Measurements from ENCODE around the gene MED13L.

Gene MED13L

DNA sequence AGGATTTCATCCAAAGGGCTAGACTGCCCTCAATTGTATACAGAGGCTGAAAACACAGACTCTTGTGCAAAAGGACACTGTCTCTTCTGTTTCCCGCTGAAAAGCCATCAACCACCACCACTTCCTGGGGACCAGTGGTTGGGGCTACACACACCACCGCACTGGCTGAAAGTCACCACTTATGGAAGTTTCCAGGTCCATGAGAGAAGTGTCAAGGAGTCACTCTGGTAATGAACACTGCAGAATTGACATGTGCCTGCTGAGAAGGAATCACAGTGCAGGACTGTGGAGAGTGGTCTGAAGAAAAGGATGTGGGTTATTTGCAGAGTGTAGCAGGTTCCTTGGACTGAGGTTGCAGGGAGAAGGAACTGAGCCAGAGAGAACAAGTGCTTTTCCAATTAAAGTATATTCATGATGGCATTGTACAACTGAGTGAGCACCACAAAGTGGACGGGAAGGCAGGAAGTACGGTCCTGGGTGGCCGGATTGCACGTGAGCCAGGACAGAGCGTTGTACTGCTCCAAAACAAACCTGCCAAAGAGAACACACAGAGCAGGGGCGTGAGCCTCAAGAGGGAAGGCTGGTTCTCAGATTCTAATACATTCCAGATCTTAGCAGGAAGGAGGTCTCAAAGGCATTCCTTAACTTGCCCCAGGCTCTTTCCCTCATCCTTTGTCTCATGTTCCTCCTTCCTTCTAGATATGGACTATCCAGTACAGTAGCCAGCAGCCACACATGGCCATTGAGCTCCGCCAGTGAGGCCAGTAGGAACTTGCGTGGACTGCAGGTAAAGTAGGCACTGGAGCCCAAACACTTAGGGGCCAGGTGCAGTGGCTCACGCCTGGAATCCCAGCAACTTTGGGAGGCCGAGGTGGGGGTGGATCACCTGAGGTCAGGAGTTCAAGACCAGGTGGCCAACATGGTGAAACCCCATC, 316.4 kb downstream of the MED13L start:
- DNase-seq = no peak

- DNase-seq = no peak
Observed at GRCh38 chr12:115957686-115958290, 319.7 kb downstream of the MED13L start.

- no peak for DNase-seq
Observed at GRCh38 chr12:115956659-115957058, 320.8 kb downstream of the MED13L start.

DNA sequence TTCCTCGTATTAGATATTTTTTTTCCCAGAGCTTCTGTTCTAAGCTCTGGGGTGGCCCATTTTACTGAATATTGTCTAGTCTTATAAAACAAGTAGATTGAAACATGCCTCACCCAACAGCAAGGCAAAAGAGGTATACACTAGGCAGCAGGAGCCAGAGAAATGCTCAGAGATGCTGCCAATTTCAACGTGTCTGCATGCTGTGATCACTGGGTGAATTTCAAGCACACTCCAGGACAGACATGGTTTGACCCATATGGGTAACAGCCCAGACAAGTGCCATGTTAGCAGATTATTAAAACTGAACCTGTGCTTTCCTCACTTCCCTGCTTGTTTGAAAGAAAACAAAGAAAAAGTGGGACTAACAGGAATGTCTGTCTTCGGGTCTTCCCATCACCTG, 321.3 kb downstream of the MED13L start:
- DNase-seq = no peak

- DNase-seq = no peak
Observed at GRCh38 chr12:115953450-115953849, 324.0 kb downstream of the MED13L start.

GRCh38 chr12:115953031-115953430, 324.5 kb downstream of the MED13L start:
- no peak for DNase-seq

DNA sequence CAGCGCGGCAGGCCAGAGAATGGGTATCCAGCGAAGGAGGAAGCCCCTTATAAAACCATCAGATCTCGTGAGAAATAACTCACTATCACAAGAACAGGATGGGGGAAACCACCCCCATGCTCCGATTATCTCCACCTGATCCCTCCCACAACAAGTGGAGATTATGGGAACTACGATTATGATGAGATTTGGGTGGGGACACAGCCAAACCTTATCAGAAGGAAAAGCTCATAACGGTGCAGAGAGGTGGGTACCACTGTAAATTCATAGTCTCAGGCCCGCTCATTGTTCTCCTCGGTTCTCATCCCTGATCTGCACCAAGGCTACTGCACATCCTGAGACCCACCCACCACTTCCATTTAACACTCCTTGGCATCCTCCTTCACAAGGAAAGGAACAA, 326.5 kb downstream of the MED13L start:
- no peak for DNase-seq

DNA sequence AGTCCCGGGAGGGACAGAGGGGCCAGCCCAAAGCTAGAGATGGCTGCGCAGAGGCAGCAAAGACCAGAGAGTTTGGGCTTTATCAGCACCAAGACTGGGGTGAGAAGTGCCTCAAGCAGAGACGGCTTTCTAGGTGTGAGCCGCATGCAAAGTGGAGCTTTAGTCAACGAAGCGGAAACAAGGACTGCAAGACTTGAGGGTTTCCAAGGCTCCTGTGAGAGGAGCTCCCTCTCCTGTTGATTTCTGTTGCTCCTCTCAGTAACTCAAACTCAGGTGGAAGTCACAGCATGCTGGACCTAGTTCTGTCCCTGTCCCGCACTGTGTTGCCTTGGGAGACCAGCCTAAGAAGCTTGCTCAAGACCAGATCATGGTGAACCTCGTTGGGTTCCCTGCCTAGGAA, 327.8 kb downstream of the MED13L start:
- DNase-seq = no peak

GRCh38 chr12:115947696-115948062, 329.8 kb downstream of the MED13L start:
- no peak for DNase-seq

GRCh38 chr12:115946867-115947695, 330.4 kb downstream of the MED13L start:
- no peak for DNase-seq

GRCh38 chr12:115946092-115946491, 331.4 kb downstream of the MED13L start:
- no peak for DNase-seq

DNA sequence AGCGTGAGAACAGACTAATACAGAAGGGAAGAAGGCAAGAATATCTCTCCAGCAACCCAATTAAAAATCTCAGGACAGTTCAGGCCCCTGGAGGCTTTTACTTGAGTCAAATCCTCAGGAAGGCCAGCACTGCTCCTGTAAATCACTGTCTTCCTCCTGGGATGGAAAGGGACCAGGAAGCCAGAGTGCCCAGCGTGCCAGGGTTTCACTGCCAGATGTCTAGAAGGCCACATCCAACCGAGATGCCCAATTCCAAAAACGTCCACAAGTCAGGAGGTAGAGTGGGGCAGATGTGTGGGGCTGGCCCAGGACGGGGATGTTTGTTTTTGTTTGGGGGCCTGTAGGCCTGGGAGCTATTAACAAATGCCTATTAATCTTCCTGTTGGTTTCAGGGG, 332.0 kb downstream of the MED13L start:
- DNase-seq = no peak

- no peak for DNase-seq
Observed at GRCh38 chr12:115944837-115945490, 332.5 kb downstream of the MED13L start.

DNA sequence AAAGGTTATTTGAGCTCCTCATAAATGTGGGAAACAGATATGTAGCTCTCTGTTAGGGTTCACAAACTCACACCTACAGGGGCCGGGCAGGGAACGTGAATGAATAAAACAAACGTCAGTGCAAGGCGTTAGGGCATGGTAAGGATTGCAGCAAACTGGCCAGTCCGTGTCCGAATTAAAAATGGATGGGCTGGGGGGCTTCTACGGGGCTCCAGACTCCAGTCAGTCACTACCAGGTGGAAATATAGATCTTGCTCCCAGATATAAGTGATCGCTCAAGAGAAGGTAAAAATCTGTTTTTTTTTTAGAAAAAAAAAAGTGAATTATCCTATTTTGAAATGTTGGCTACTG, 333.1 kb downstream of the MED13L start:
- no peak for DNase-seq

DNA sequence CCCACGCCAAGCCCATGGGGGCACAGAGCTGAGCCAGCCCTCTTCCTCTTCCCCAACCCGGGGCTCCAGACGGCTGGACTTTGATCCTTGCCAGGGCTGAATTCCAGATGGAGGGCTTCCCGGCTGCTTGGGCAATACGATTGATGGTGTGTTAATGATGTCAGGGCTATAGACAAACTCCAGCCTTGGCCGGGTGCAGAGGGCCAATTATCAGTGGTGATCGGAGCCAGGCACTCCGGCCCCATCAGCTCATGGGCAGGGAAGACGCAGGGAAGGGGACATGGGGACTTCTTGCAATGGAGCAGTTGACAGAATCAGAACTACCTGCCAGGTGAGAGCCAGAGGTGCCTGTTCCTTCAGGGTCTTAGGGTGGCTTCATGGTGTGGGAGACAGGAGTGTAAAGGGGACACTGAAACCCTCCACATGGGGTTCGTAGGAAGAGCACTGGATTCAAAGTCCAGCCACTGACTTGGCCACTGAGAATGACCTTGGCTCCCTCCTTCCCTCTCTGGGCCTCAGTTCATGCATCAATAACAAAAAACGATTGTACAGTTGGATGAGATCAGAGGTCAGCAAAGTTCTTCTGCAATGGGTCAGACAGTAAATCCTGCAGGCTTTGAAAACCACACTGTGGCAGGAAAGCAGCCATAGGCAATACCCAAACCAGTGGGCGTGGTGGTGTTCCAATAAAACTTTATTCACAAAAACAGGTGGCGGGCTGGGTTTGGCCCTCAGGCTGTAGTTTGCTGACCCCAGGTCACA, 333.7 kb downstream of the MED13L start:
- DNase-seq = no peak

DNA sequence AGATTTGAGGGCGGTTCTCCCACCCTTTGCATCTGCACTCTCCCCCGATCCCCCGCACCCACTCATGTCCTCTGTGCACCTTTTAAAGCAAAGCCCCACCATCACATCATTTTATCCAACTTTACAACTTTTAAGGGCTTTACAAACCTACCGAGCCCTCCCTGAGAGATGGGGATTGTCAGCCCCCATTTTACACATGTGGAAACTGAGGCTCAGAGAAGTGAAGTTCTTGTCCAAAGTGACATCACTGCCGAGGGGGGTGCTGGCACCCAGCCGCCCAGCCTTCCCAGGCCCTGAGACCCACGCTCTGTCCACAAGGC, 334.2 kb downstream of the MED13L start:
- DNase-seq = no peak

DNA sequence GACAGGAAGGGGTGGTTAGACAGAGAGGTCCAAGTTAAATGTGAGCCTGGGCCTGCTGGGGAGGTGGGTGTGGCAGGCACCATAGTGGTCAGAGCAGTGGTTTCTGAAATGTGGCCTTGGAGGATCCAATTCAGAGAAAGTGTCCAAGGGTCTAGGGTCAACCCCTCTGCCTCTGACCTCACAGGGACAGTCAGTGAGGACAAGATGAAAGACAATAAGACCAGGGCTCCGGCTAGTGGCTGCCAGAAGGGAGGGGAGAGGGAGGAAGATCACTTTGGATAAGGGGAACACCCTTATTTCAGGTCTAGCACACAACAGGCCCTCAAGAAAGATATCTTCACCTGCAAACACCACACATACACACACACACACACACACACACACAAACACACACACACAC, 335.1 kb downstream of the MED13L start:
- no peak for DNase-seq

GRCh38 chr12:115941362-115941761, 336.1 kb downstream of the MED13L start:
- no peak for DNase-seq

DNA sequence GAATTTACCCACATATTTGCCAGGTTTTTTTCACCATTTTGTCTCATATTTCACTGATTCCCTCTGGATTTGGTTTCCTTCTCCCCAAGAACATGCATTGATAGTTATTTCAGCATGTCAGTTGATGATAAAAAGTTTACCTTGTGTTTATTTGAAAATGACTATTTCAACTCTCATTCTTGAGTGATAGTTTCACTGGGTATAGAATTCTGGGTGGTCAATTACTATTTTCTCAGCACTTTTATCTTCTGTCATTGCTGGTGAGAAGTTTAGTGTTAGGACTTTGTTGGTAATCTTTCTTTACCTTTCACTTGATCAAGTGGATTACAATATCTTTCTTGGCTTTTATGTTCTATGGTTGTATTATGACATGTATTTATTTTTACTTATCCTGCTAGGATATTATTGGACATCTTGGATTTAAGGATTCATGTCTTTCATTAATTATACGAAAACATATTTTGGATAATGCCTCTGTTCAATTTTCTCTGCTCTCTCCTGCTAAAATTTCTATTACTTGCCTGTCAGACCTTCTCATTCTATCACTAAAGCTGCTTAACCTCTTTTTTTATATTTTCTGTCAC, 338.6 kb downstream of the MED13L start:
- DNase-seq = no peak

GRCh38 chr12:115936997-115937916, 340.2 kb downstream of the MED13L start:
- no peak for DNase-seq

- no peak for DNase-seq
Observed at GRCh38 chr12:115934877-115935276, 342.6 kb downstream of the MED13L start.
